Aorta (tissue), 5 donors: Measurements from ENCODE around the gene STAC2. TPM values are rescaled to one million over a fixed set of nuclear protein-coding genes. Genes with fewer than 3 reads are reported as not detected.

Source experiments
- ATAC-seq: fragments of 200-7000 bp; cut with Tn5 transposase; one replicate; pipeline ENCODE4 v1.9.1; 2022; ENCODE audit warnings: moderate library complexity; ENCODE audit not compliant: low FRiP score
- DNase-seq, 2 donors: peaks; one replicate each; pipeline ENCODE4 v3.0.0-alpha.2; 2020
- H3K27ac ChIP-seq, 2 donors: one replicate each; pipeline ENCODE4 v1.5.1; 2013; ENCODE audit warnings: low read length in 2 of 2, mild to moderate bottlenecking in 2 of 2, moderate library complexity in 2 of 2, control low read depth in 1 of 2, inconsistent platforms in 1 of 2, low read depth in 1 of 2
- H3K27me3 ChIP-seq, 2 donors: one replicate each; pipeline ENCODE4 v1.6.1; 2013; ENCODE audit warnings: control low read depth in 1 of 2, low read length in 1 of 2, mild to moderate bottlenecking in 1 of 2, moderate library complexity in 1 of 2; ENCODE audit not compliant: insufficient read depth in 2 of 2, control insufficient read depth in 1 of 2
- H3K36me3 ChIP-seq, 2 donors: one replicate each; pipeline ENCODE4 v1.6.1; 2013; ENCODE audit warnings: control low read depth in 1 of 2, low read length in 1 of 2, mild to moderate bottlenecking in 1 of 2; ENCODE audit not compliant: insufficient read depth in 2 of 2, control insufficient read depth in 1 of 2
- H3K4me1 ChIP-seq, 2 donors: one replicate each; pipeline ENCODE4 v1.6.1; 2013; ENCODE audit warnings: low read length in 2 of 2, control low read depth in 1 of 2, mild to moderate bottlenecking in 1 of 2, moderate library complexity in 1 of 2; ENCODE audit not compliant: insufficient read depth in 2 of 2, control insufficient read depth in 1 of 2
- H3K4me3 ChIP-seq, 2 donors: one replicate each; pipeline ENCODE4 v1.5.1; 2013; ENCODE audit warnings: low read length in 2 of 2, control low read depth in 1 of 2, mild to moderate bottlenecking in 1 of 2
- H3K9me3 ChIP-seq: one replicate; pipeline ENCODE4 v1.6.1; 2013; ENCODE audit warnings: mild to moderate bottlenecking, low read length; ENCODE audit not compliant: control insufficient read depth
- WGBS, 2 donors: extraction: QIAGEN DNeasy Blood & Tissue Kit; methylation state at CpG; one replicate each; pipeline ENCODE4 v1.1.7; 2013; 5-methylcytosine and 5-hydroxymethylcytosine counted together
- intact Hi-C, 2 donors: fragments of 100-400 bp; cut with DNase I; formaldehyde crosslinking; loops; one replicate each; pipeline versions ENCODE4 v1.14.2 to v1.15.0; 2022
- polyA plus RNA-seq, 2 donors: library from polyadenylated mRNA; stranded (reverse); fragments of 200-250 nt; gene quantifications; one replicate each; pipeline ENCODE4 v1.2.3, GENCODE V29; 2013
- total RNA-seq, 2 donors: library from RNA; stranded (reverse); fragmentation: NEBNext Ultra II Directional; extraction: Animal tissue kit (Norgen Biotek cat#: 25700); gene quantifications; one replicate each; pipeline ENCODE4 v1.2.1, GENCODE V29; 2021
- donor health status: healthy with polysubstance abuse.
- donor health status: Bipolar disorder and iron deficiency.
- donor health status: DM: no; HTN: no; CAD: no.
- donor health status: DM: no; HTN: no; CAD: no.
- donor health status: DM: yes; HTN: yes; CAD: no.

The STAC2 gene
- total and polyA plus RNA-seq, 4 donors = 2.0 to 53.3 (median 16.9) TPM

GRCh38 chr17:39205112-39205526 lies 20.6 kb downstream of the STAC2 start:
- WGBS, 2 donors = 72 to 76% methylated on average over 3 of the region's 3 CpGs
- no peak overlapping the region for H3K27ac ChIP-seq
- no peaks in the 10 kb centered on the region for H3K27me3 ChIP-seq
- peaks cover 0 to 3% of the 10 kb centered on the region in 2 donors for H3K36me3 ChIP-seq
- ATAC-seq (no peak), DNase-seq (no peak)
- H3K9me3 ChIP-seq = no peaks in the 10 kb centered on the region
- peaks cover 0 to 2% of the 10 kb centered on the region in 2 donors for H3K4me1 ChIP-seq
- intact Hi-C loops = no loop called here
- H3K4me3 ChIP-seq = no peak overlapping the region

GRCh38 chr17:39204245-39204644 lies 21.5 kb downstream of the STAC2 start:
- Histone ChIP-seq H3K27me3 (no peaks in the 10 kb centered on the region), H3K27ac (no peak overlapping the region), H3K4me1 (peaks cover 0 to 2% of the 10 kb centered on the region in 2 donors), H3K36me3 (peaks cover 0 to 3% of the 10 kb centered on the region in 2 donors), H3K4me3 (no peak overlapping the region), H3K9me3 (no peaks in the 10 kb centered on the region)
- ATAC-seq (no peak), DNase-seq (no peak)
- intact Hi-C loops = no loop called here
- 79 to 83% methylated on average over 8 of the region's 8 CpGs for WGBS, 2 donors

GRCh38 chr17:39200957-39201510 lies 24.7 kb downstream of the STAC2 start:
- H3K4me3 ChIP-seq = peak overlapping the region; percentile 70 to 99
- H3K4me1 ChIP-seq = peaks cover 0 to 2% of the 10 kb centered on the region in 2 donors
- ATAC-seq (no peak), DNase-seq (no peak)
- intact Hi-C loops = no loop called here
- H3K36me3 ChIP-seq = peaks cover 0 to 3% of the 10 kb centered on the region in 2 donors
- 47 to 50% methylated on average over 11 of the region's 11 CpGs for WGBS, 2 donors
- H3K27ac ChIP-seq = no peak overlapping the region
- H3K9me3 ChIP-seq = no peaks in the 10 kb centered on the region
- H3K27me3 ChIP-seq = no peaks in the 10 kb centered on the region

GRCh38 chr17:39200070-39200879 lies 25.5 kb downstream of the STAC2 start, which contains the start of gene RPL19:
TSS of gene RPL19 (plus strand) at chr17:39200283. CDS start at chr17:39200345, 62 bp downstream.
- peaks cover 0 to 3% of the 10 kb centered on the region in 2 donors for H3K4me1 ChIP-seq
- intact Hi-C loops = no loop called here
- no peaks in the 10 kb centered on the region for H3K27me3 ChIP-seq
- peaks cover 0 to 3% of the 10 kb centered on the region in 2 donors for H3K36me3 ChIP-seq
- H3K4me3 ChIP-seq = peak within 1 kb of the TSS; percentile 70 to 99
- no peaks in the 10 kb centered on the region for H3K9me3 ChIP-seq
- ATAC-seq = peak; percentile 86
- peak; percentile 88 to 92 for DNase-seq
- 1% methylated on average over 51 to 52 of the region's 52 CpGs for WGBS, 2 donors
- H3K27ac ChIP-seq = peak within 1 kb of the TSS; percentile 38 to 97

- intact Hi-C loops = loop anchor here in 1 of 2 donors (5.0 kb wide), 1 partner anchor 33 kb away; no protein-coding TSS in a partner anchor
- H3K9me3 ChIP-seq = no peaks in the 10 kb centered on the region
- H3K27ac ChIP-seq = peak overlapping the region; percentile 30 to 58
- 0 to 1% methylated on average over 10 of the region's 10 CpGs for WGBS, 2 donors
- peak overlapping the region in 1 of 2 donors; percentile 39 for H3K4me3 ChIP-seq
- ATAC-seq (peak; percentile 89), DNase-seq (peak; percentile 93 to 95)
- H3K36me3 ChIP-seq = peaks cover 0 to 3% of the 10 kb centered on the region in 2 donors
- peaks cover 0 to 3% of the 10 kb centered on the region in 2 donors for H3K4me1 ChIP-seq
- H3K27me3 ChIP-seq = no peaks in the 10 kb centered on the region
Observed at GRCh38 chr17:39199820-39200069, 26.0 kb downstream of the STAC2 start.

GRCh38 chr17:39198186-39198566 lies 27.6 kb downstream of the STAC2 start:
- no peaks in the 10 kb centered on the region for H3K27me3 ChIP-seq
- ATAC-seq = no peak
- no peak for DNase-seq
- H3K4me3 ChIP-seq = no peak overlapping the region
- intact Hi-C loops = loop anchor here in 1 of 2 donors (5.0 kb wide), 1 partner anchor 34 kb away; no protein-coding TSS in a partner anchor
- WGBS, 2 donors = 66 to 71% methylated on average over 4 of the region's 4 CpGs
- H3K36me3 ChIP-seq = no peaks in the 10 kb centered on the region
- H3K9me3 ChIP-seq = no peaks in the 10 kb centered on the region
- peaks cover 0 to 3% of the 10 kb centered on the region in 2 donors for H3K4me1 ChIP-seq
- H3K27ac ChIP-seq = peak overlapping the region in 1 of 2 donors; percentile 66

GRCh38 chr17:39197380-39198185 lies 28.2 kb downstream of the STAC2 start, which contains the start of gene CACNB1:
TSS of gene CACNB1 (minus strand) at chr17:39197669. CDS start at chr17:39197495, 174 bp downstream.
- Histone ChIP-seq H3K36me3 (no peaks in the 10 kb centered on the region), H3K4me1 (peaks cover 0 to 3% of the 10 kb centered on the region in 2 donors), H3K27me3 (no peaks in the 10 kb centered on the region), H3K4me3 (peak within 1 kb of the TSS; percentile 63 to 93), H3K9me3 (no peaks in the 10 kb centered on the region), H3K27ac (peak within 1 kb of the TSS; percentile 50 to 66)
- WGBS, 2 donors = 1% methylated on average over 31 to 55 of the region's 55 CpGs
- peak; percentile 87 to 94 for DNase-seq
- peak; percentile 75 for ATAC-seq
- intact Hi-C loops = loop anchor here in 1 of 2 donors (5.0 kb wide), 1 partner anchor 35 kb away; no protein-coding TSS in a partner anchor

GRCh38 chr17:39196808-39197291 lies 28.9 kb downstream of the STAC2 start:
- no peak for ATAC-seq

More at GRCh38 chr17:39196808-39197291, 28.9 kb downstream of the STAC2 start:
- H3K4me1 ChIP-seq = peaks cover 0 to 3% of the 10 kb centered on the region in 2 donors
- no peaks in the 10 kb centered on the region for H3K36me3 ChIP-seq
- DNase-seq = peak; percentile 72 to 83
- intact Hi-C loops = loop anchor here in 1 of 2 donors (5.0 kb wide), 1 partner anchor 35 kb away; no protein-coding TSS in a partner anchor
- WGBS, 2 donors = 0 to 1% methylated on average over 14 to 30 of the region's 30 CpGs
- H3K4me3 ChIP-seq = peak overlapping the region; percentile 63 to 93
- no peaks in the 10 kb centered on the region for H3K9me3 ChIP-seq
- H3K27me3 ChIP-seq = no peaks in the 10 kb centered on the region
- peak overlapping the region; percentile 50 to 66 for H3K27ac ChIP-seq
